CD1c-positive myeloid dendritic cell (primary cell): ENCODE data around the gene PLXNA2.
A peak's percentile ranks its signal among the peaks of the same experiment; 100 is the strongest.

Experiments used
- DNase-seq: peaks from one replicate; pipeline ENCODE4 v3.0.0-alpha.2; 2016; ENCODE audit errors: extremely low spot score

The PLXNA2 gene

GRCh38 chr1:208149776-208150514 is 94.2 kb downstream of the PLXNA2 start:
- no peak for DNase-seq

- no peak for DNase-seq
These were observed 95.0 kb downstream of the PLXNA2 start for GRCh38 chr1:208149213-208149612.

DNA sequence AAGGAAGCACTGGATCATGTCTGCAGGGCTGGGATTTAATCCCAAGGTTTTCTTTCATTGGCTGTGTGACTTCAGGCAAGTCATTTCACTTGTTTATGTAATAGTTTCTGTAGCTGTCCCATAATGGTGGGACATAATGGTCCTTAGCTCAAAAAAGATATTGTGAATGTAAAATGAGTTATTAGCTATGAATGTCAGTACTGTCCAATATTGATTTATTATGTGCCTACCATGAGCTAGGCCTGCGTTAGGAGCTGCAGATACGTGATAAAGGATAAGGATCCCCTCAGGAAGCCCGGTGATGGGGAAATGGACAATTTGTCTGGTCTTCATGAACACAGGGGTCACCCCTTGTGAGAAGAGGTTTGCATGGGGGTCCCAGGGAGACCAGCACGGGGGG is 95.8 kb downstream of the PLXNA2 start:
- DNase-seq = no peak

DNA sequence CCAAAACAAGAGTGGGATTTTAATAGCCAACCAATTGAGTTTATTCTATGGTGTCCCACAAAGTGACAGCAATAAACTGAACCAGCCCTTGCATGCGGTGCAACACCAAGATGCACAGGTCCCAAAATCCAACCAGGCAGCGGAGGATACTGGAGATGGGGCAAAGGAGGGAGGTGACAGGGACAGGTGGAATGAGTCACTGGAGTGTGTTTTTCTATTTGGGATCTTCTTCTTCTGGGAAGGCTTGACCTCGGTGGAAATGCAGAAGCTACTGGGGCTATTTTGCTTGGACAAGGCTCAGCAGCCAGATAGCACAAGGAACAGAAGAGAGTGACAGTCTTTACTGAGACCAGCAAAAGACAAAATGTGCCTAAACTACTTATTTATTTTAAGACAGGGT is 97.5 kb downstream of the PLXNA2 start:
- DNase-seq = no peak

DNA sequence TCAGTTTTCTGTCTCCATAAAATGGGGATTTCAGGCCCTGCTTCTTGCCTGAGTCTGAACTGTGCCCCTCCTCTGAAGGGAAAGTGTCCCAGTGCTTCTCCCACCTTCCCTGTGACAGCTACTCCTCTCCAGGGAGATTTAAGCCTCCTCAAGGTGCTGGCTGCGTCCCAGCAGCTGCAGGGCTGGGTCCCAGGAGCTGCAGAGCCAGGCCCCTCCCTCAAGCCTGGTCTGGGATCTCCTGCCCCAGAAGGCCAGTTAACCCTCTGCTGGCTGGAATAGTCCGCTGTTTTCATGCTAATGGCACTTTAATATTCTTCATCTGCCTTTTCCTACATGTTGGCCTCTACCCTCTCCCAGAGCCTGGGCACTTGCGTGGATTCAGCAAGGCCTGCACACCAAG is 99.0 kb downstream of the PLXNA2 start:
- no peak for DNase-seq

GRCh38 chr1:208142590-208143382 is 101.4 kb downstream of the PLXNA2 start:
- no peak for DNase-seq

- no peak for DNase-seq
These were observed 102.5 kb downstream of the PLXNA2 start for GRCh38 chr1:208141610-208142192.

DNA sequence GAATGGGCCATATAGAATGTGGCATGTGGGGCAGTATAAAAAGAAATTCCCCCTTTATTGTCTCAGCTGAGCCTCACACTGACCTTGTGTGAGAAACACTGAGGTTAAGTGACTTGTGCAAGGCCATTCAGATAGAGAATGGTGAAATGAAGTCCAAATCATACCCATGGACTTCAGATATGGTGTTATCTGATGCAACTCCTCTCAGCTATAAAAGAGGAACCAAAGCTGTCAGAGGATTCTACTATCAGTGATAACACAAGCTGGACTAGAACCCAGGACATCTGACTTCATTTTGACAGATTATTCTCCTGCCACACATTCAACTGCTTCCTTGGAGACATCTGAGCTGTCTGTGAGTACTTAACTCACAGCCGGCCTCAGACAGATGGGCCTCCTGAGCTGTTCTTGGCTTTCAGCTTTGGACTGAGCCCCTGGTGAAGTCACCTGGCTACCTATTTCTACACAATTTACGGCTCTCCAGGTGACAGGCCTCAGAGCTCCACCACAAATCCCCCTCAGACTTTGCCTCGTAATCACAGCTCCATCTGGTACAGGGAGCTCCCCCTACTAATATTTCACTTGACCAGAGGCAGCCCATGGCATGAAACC is 104.6 kb downstream of the PLXNA2 start:
- DNase-seq = no peak

- no peak for DNase-seq
These were observed 107.0 kb downstream of the PLXNA2 start for GRCh38 chr1:208137193-208137592.

DNA sequence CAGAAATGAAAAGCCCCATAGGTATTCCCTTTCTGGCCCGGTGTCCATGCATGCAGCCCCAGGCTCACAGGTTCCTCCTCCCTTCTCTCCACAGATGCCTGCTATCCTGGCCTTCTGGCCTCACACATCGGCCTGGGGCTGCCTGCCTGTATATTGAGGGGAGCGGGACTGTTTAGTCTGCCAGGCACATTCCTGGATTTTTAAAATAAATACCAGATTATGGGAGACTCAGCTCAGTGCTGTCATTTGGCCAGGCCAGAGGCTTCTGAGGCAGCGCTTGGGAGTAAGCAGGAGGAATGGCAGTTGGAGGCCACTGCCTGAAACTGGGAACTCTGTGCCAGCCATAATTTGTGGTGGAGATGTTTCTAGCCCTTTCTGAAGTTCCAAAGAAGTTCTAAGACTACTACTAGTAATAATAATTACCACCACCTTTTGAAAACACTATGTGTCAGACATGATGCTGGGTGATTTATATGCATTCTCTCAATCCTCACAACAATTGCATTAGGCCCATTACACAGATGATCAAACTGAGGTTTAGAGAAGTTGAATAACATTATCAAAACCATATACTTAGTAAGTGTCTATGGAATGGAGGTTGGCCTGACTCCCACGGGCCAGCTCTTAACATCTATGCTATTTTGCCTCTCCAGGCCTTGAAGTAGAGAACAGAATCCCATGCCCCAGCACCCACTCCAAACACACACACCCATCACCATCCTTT is 107.6 kb downstream of the PLXNA2 start:
- DNase-seq = no peak

DNA sequence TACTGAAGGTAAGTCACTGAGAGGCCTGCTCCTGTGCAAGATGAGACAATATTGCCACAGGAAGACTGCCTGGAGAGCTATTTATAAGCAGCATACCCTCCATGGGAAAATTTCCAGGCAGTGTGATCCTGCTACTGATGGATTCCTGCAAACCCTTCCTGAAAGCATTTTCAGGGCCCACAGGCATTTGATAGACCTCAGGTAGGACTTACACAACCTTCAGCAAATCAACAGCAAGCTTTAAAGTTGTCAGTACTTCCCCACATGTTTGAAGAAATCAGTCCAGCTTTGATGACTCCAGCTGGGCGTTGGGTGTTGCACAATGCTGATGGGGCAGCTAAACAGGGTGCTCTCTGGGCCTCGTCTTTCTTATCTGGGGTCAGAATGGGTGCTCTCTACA is 108.8 kb downstream of the PLXNA2 start:
- no peak for DNase-seq

DNA sequence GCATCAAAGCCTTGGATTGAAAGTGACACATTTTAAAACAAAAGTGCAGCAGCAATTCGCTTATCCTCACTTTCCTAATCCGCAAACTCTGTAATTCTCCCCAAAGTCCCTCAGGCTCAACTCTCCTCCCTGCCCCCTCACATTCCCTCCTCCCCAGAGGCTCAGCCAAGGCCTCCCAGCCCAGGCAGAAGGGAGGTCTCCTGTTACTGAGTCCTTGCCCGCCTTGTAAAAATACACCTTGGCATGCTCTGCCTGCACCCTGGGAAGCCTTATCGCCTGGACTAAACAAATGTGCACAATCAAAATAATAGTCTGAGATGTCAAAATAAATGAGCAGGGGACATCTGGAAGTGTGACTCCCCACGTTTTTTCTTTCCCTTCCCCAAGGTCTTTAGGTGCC is 109.7 kb downstream of the PLXNA2 start:
- no peak for DNase-seq

DNA sequence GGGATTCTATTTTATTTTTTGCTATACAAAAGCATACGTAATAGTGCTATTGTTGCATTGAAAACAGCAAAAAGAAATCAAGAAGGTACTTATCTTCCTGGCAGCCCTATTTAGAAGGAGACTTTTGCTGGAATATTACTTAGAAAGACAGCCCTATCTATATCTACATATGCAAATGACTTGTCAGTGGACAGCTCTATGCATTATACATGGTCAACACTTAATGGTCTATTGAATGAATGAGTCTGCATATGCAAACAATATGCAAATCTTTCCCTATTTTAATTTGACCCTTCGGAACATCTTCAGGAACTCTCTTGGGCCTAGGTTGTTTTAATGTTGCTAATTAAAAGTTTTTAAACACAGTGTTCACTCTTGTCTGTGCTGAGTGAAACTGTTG is 110.8 kb downstream of the PLXNA2 start:
- DNase-seq = no peak

DNA sequence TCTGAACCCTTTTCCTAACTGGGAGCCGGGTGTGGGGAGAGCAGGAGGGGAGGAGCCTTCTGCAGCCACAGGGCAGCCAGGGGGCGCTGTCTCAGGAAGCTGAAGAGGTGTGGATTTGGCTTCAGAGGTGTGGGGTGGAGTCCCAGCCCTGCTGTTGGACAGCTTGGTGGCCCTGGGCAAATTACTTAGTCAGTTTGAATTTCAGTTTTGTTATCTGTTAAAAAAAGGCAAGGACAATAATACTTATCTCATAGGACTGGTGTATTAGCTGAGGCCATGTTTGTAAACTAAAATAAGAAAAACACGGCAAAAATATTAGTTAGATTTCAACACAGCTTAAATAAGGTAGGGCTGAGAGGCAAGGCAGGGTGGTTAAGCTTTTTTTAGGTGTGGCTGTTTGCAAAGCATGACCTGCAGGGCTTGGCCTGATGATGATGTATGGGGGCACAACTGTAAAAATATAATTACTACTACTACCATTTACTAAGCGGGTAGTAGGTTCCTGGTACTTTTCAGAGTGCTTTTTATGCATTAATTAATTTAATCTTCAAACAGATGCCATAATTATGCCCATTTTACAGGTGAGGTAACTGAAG is 111.8 kb downstream of the PLXNA2 start:
- peak; percentile 72 for DNase-seq

- DNase-seq = no peak
These were observed 112.4 kb downstream of the PLXNA2 start for GRCh38 chr1:208131621-208132286.

- DNase-seq = no peak
These were observed 114.7 kb downstream of the PLXNA2 start for GRCh38 chr1:208129487-208129886.

DNA sequence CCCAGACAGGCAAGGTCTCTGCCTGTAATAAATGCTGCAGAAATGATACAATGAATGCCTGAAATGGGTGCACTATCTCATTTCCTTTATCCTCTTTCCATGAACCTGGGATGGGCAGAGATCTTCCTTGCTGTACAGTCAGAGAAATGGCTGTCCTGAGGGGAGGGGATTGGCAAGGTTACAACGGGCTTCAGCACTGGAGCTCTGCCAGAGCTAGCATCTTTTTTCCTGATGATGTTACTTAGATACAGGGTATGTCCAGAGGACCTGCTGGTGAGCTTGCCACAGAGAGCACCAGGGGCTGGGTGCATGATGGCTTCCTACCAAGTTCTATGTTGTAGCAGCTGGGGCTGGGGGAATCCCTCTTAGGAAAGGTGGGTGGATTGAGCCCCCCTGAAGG is 115.1 kb downstream of the PLXNA2 start:
- no peak for DNase-seq

DNA sequence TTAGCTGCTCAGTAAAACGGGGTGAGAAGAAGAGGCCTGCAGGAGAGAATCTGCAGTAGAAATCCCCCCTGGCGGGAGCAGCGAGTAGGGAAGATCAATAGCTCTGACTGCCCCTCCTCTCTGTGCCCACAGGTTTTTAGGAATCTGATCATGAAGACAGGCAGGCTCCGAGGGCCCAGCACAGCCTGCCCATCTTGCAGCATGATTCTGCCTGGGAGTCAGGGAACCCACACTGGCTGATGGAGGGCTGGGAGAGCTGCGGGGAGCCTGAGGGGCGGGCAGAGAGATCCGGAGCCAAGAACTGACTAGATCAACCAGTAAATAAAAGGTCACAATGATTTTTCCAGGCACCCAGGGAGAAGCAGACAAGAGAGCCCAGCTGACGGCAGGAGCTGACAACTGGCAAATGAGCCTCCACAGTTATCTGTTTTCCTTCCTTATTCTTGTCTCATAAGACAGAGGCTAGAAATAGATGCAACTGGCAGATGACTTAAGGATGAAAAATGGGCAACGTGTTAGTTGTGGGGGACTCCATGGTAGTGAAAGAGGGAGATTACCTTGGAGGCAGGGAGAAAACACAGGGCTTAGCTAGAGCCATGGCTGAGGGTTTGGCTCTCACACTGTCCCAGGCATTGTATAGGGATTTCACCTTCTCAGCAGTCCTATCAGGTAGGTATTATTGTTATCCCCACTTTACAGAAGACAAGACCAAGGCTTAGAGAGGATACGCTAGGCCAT is 116.2 kb downstream of the PLXNA2 start:
- no peak for DNase-seq

GRCh38 chr1:208127284-208127683 is 116.9 kb downstream of the PLXNA2 start:
- DNase-seq = no peak

DNA sequence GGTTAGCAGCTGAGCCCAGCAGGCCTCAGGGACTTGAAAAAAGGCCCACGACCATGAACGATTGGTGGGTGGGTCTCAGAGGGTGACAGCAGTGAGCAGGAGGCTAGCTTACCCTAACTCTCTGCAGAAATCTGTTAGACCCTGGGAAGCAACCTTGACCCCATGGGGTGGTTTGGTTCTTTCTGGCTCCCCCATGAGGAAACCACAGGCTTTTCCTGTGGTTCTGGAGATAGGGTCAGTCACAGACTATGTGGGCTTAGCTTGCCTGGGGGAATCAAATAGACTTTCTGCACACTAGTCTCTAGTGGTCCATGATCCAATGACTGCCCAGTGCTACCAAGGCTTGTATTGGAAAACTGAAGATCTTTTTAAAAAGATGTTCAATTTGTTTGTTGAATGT is 118.1 kb downstream of the PLXNA2 start:
- DNase-seq = no peak
